Transverse colon (tissue), 4 donors: Measurements from ENCODE around the gene SMARCA2. TPM values are rescaled to one million over a fixed set of nuclear protein-coding genes. Genes with fewer than 3 reads are reported as not detected.

Source experiments
- DNase-seq: peaks from one replicate; pipeline ENCODE4 v3.0.0-alpha.2; 2019
- H3K27ac ChIP-seq, 4 donors: fragments of 200-600 bp; sonication (generic); 2 replicates each; pipeline ENCODE4 v1.5.1; 2016 to 2018; ENCODE audit warnings: inconsistent platforms in 4 of 4
- H3K27me3 ChIP-seq: fragments of 200-600 bp; sonication (generic); 2 replicates; pipeline ENCODE4 v1.5.1; 2017; ENCODE audit warnings: inconsistent platforms
- H3K36me3 ChIP-seq, 4 donors: fragments of 200-600 bp; sonication (generic); 2 replicates each; pipeline ENCODE4 v1.5.1; 2017 to 2019; ENCODE audit warnings: inconsistent platforms in 4 of 4
- H3K4me1 ChIP-seq, 4 donors: fragments of 200-600 bp; sonication (generic); 2 replicates each; pipeline ENCODE4 v1.5.1; 2017 to 2020; ENCODE audit warnings: inconsistent platforms in 4 of 4
- H3K4me3 ChIP-seq, 4 donors: fragments of 200-600 bp; sonication (generic); 1 replicate in 1 of 4; 2 replicates in 3 of 4; pipeline versions ENCODE4 v1.5.1 to v1.6.1; 2017 to 2019; ENCODE audit warnings: inconsistent platforms in 4 of 4
- H3K9me3 ChIP-seq, 2 donors: fragments of 200-600 bp; sonication (generic); 2 replicates each; pipeline ENCODE4 v1.5.1; 2017 to 2019; ENCODE audit warnings: inconsistent platforms in 2 of 2
- CTCF ChIP-seq, 5 experiments: fragments of 200-600 bp in 3 of 5; fragments of 450-650 bp in 2 of 5; sonication (generic) in 3 of 5; IDR thresholded peaks; 1 replicate in 2 of 5; 2 replicates in 3 of 5; pipeline ENCODE4 v1.5.1; 2016 to 2017; ENCODE audit warnings: antibody characterized with exemption in 5 of 5, inconsistent platforms in 3 of 5, mild to moderate bottlenecking in 2 of 5, moderate library complexity in 1 of 5
- EP300 ChIP-seq: sonication (generic); formaldehyde crosslinking; IDR thresholded peaks from one replicate; pipeline ENCODE4 v1.6.1; 2017; ENCODE audit warnings: antibody characterized with exemption, low read depth
- POLR2A ChIP-seq: fragments of 450-650 bp; IDR thresholded peaks from one replicate; pipeline ENCODE4 v1.6.1; 2016; ENCODE audit warnings: antibody characterized with exemption, mild to moderate bottlenecking, moderate library complexity
- POLR2AphosphoS5 ChIP-seq, 3 donors: sonication (generic); formaldehyde crosslinking; IDR thresholded peaks; one replicate each; pipeline ENCODE4 v1.6.1; 2016; ENCODE audit warnings: antibody characterized with exemption in 3 of 3
- WGBS, 2 donors: methylation state at CpG; one replicate each; pipeline ENCODE4 v1.1.5; 2018; ENCODE audit warnings: low coverage in 1 of 2; 5-methylcytosine and 5-hydroxymethylcytosine counted together
- in situ Hi-C, 4 donors: fragments of 200-750 bp; cut with MboI; loops; one replicate each; pipeline versions ENCODE4 v1.15.0 to v1.15.1; 2017; ENCODE audit warnings: low sequenced_read_pairs in 3 of 4, low pct_ligation_motif_present in 1 of 4, low pct_unique_long_range_greater_than_20kb in 1 of 4
- intact Hi-C: fragments of 100-400 bp; cut with DNase I; formaldehyde crosslinking; loops from one replicate; pipeline ENCODE4 v1.15.1; 2023; ENCODE audit warnings: low total_unique reads
- total RNA-seq, 4 donors: library from RNA; depleted of rRNA; stranded (reverse); fragments of >200 nt; gene quantifications; one replicate each; pipeline ENCODE4 v1.1.0, GENCODE V29; 2016

SMARCA2 gene
- total RNA-seq, 4 donors from 2014 or later, result 74.8 to 110 (median 92.4) TPM

- in situ Hi-C loops (no loop called here), intact Hi-C loops (no loop called here)
- no peak for DNase-seq
- no peaks in the 10 kb centered on the region for H3K36me3 ChIP-seq
- no peak overlapping the region for H3K4me3 ChIP-seq
- H3K9me3 ChIP-seq, result no peaks in the 10 kb centered on the region
- H3K27me3 ChIP-seq, result no peaks in the 10 kb centered on the region
- H3K27ac ChIP-seq, result no peak overlapping the region
- TF ChIP-seq EP300 (no peak), CTCF (IDR thresholded peaks at IDR 0.05) (no peak), POLR2A (no peak), POLR2AphosphoS5 (IDR thresholded peaks at IDR 0.05) (no peak)
- H3K4me1 ChIP-seq, result no peaks in the 10 kb centered on the region
Observed at GRCh38 chr9:2208991-2209390, 193.8 kb downstream of the SMARCA2 start.

- Histone ChIP-seq H3K36me3 (no peaks in the 10 kb centered on the region), H3K9me3 (no peaks in the 10 kb centered on the region), H3K4me3 (no peak overlapping the region), H3K27me3 (no peaks in the 10 kb centered on the region), H3K4me1 (no peaks in the 10 kb centered on the region), H3K27ac (no peak overlapping the region)
- WGBS, 2 donors, result 72 to 80% methylated on average over 1 to 2 of the region's 2 CpGs
- TF ChIP-seq EP300 (no peak), POLR2AphosphoS5 (IDR thresholded peaks at IDR 0.05) (no peak), POLR2A (no peak), CTCF (IDR thresholded peaks at IDR 0.05) (no peak)
- DNase-seq, result no peak
- intact Hi-C loops (no loop called here), in situ Hi-C loops (no loop called here)
Observed at GRCh38 chr9:2209400-2209799, 194.3 kb downstream of the SMARCA2 start.

GRCh38 chr9:2210201-2210600 is 195.1 kb downstream of the SMARCA2 start:
- Histone ChIP-seq H3K36me3 (no peaks in the 10 kb centered on the region), H3K27me3 (no peaks in the 10 kb centered on the region), H3K4me1 (no peaks in the 10 kb centered on the region), H3K9me3 (no peaks in the 10 kb centered on the region), H3K4me3 (no peak overlapping the region), H3K27ac (no peak overlapping the region)
- DNase-seq, result no peak
- intact Hi-C loops (no loop called here), in situ Hi-C loops (no loop called here)
- TF ChIP-seq POLR2A (no peak), POLR2AphosphoS5 (IDR thresholded peaks at IDR 0.05) (no peak), CTCF (IDR thresholded peaks at IDR 0.05) (no peak), EP300 (no peak)
- 81 to 100% methylated on average over 1 to 2 of the region's 2 CpGs for WGBS, 2 donors

GRCh38 chr9:2213830-2214468 is 198.8 kb downstream of the SMARCA2 start:
- 75 to 92% methylated on average over 4 to 6 of the region's 6 CpGs for WGBS, 2 donors
- Histone ChIP-seq H3K4me1 (no peaks in the 10 kb centered on the region), H3K36me3 (no peaks in the 10 kb centered on the region), H3K27me3 (no peaks in the 10 kb centered on the region), H3K4me3 (no peak overlapping the region), H3K27ac (no peak overlapping the region), H3K9me3 (no peaks in the 10 kb centered on the region)
- no peak for TF ChIP-seq POLR2A
- no peak for TF ChIP-seq EP300
- no peak for TF ChIP-seq CTCF (IDR thresholded peaks at IDR 0.05)
- no peak for TF ChIP-seq POLR2AphosphoS5 (IDR thresholded peaks at IDR 0.05)
- DNase-seq, result no peak
- intact Hi-C loops, result no loop called here
- in situ Hi-C loops, result no loop called here
